Astrocyte of the hippocampus (primary cell): Measurements from ENCODE around the gene SHISA9.

Experiments
- DNase-seq: peaks from one replicate; pipeline ENCODE4 v3.0.0; 2011; ENCODE audit warnings: low read depth, low spot score

SHISA9 gene

GRCh38 chr16:13070268-13070667 lies 168.9 kb downstream of the SHISA9 start:
- DNase-seq = peak; percentile 30

GRCh38 chr16:13076878-13077277 lies 175.5 kb downstream of the SHISA9 start:
- no peak for DNase-seq

- DNase-seq = no peak
Observed at GRCh38 chr16:13077816-13078215, 176.4 kb downstream of the SHISA9 start.

DNA sequence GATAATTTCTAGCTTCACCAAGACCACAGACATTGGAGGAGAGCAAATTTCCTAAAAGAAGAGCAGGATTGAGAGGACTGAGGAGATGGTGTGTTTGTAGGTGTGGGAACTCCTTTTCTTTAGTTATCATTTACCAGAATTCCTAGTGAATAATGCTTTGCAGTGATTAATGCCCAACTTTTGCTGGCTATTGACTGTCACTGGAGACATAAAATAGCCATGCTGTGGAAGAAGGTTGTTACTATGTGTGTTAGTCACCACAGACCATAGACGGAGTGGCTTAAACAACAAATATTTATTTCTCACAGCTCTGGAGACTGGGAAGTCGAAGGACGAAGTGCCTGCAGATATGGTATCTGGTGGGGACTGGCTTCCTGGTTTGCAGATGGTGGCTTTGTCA lies 179.1 kb downstream of the SHISA9 start:
- no peak for DNase-seq

GRCh38 chr16:13081825-13082331 lies 180.5 kb downstream of the SHISA9 start:
- no peak for DNase-seq

DNA sequence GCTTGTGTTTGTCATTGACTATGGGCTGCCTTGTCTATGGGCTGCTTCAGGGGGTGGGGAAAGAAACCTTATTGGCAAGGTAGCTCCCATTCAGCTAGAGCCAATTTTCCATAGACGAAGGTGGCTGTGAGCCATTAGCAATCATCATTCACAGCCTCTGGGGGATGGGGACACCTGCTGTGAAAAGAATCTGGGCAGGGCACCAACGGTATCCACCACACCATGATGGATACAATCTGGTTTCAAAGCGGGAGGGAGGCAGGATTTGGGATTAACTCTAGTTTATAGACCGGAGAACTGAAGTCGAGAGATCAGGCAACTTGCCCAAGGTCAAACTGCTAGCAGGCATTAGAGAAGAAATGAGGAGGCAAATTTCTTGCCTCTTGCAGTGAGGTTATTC lies 182.3 kb downstream of the SHISA9 start:
- DNase-seq = peak; percentile 20

- no peak for DNase-seq
Observed at GRCh38 chr16:13084331-13084730, 182.9 kb downstream of the SHISA9 start.

DNA sequence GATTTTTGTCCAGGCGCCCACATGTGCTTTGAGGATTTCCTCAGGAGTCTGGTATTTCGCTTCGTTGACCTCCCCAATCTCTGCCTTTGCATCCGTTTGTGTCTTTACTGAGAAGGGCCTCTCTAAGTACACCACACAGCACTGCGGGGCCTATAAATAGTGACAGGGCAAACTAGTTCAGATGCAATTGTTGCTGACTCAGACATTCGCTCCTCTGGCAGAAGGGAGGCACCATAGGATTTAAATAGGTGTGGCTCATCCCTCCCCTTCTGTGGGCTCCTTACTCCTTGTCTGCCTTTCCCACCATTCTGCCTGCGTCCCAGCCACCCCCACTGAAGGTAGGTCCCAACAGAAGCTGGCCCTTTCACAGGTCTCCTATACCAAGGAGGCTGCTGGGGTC lies 192.3 kb downstream of the SHISA9 start:
- no peak for DNase-seq

DNA sequence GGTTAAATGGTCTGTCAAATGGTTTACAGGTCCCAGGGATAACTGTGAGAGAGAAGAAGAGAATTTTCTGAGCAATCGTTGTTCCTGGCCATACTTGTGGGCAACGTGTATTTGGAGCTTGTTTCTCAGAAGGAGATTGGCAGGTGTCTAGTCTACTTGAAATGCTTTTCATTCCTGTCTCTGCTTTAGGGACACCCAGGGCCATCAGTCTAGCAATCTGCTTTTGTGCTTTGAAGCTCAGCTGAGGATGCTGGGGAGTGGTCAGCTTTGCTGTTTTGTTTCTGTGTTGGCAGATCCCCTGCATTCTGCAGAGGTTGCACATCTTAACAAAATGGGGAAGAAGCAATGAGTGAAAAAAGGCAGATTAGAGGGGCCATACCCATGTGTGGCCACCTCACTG lies 193.7 kb downstream of the SHISA9 start:
- DNase-seq = no peak

DNA sequence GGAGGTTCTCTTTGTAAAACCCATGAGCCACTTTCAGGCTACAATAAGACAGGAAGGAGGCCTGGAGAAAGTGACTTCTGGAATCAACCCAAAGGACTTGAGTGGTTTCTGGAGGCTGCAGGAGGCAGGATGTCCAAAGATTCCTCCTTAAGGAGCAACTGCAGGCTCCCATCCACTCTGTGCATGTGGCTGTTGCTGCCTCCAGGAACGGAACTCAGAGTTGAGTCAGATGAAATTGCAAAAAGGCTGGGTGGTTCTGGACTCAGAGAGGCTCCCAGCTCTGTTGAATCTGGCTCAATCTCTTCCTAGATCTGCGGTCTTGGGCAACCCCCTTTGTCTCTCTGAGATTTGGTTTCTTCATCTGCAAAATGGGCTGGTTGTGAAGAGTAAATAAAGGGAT lies 197.1 kb downstream of the SHISA9 start:
- DNase-seq = no peak

- no peak for DNase-seq
Observed at GRCh38 chr16:13099822-13100221, 198.4 kb downstream of the SHISA9 start.

DNA sequence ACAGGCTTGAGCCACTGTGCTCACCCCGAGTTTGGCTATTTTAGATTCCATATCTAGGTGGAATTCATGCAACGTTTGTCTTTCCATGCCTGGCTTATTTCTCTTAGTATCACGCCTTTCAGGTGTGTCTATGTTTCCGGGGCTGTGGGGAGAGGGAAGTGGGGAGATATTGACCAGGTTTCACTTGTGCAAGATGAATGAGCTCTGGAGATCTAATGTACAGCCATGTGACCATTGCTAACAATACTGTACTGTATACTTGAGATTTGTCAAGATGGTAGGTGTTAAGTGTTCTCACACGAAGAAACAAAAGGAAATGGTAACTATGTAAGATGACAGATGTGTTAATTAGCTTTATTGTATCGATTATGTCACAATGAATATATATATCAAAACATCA lies 199.6 kb downstream of the SHISA9 start:
- no peak for DNase-seq

DNA sequence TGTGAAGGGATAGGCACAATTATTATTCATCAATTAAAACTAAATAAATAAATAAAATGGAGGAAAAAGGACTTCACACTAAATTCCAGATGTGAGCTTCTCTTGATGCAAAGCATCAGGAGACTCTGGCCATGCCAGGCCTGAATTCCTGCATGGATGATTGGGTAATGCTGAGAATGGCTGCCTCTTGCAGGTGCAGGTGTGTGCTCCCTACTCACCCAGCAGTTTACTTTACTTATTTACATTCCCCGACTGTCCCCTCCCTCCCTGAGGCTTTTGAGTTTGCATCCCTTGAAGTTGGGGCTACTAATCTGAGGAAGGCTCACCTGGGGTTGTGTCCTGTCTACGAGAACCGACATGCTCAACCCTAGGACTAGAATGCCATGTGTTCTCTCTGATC lies 200.4 kb downstream of the SHISA9 start:
- no peak for DNase-seq

DNA sequence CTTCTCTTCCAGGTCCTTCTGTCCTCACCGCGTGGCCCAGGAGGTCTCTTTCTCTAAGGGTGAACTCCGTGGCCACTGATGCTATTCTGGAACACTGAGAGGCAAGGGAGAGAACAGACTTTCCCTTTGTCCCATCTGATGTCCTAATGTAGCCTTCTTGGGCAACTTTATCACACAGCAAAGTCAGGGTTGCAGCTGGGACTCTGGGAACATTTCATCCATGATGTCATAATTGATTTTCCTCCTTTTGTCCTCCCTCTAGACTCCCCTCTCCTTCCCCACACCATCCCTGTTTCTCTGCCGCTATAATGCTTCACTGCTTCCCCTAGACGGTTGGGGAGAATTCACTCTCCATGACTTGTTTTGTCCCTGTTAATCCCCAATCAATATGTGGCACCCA lies 201.0 kb downstream of the SHISA9 start:
- DNase-seq = no peak

DNA sequence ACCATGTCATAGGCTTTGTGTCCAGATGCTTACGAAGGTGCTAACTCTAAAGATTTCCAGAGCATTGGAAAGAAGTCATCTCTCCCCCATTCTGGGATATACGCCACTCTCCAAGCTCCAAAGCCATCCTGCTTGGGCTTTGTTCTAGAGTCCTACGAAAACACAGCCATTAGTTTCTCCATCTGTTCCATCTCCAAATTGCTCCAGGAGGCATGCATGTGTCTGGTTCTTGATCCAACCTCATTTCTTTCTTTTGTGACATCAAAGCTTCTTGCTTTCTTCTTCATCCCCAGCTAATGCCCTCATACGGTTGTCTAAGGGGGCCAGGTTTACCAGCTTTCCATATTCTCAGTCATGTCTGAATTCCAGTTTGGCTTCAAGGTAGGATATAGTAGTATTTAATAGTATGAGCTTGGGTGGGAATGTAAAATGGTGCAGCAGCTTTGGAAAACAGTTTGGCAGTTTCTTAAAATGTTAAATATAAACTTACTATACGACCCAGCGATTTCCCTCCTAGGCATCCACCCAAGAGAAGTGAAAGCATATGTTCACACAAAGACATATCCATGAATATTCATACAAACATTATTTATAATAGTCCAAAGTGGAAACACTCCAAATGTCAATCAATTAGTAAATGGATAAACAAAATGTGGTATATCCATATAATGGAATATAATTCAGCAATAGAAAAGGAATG lies 202.6 kb downstream of the SHISA9 start:
- DNase-seq = no peak

DNA sequence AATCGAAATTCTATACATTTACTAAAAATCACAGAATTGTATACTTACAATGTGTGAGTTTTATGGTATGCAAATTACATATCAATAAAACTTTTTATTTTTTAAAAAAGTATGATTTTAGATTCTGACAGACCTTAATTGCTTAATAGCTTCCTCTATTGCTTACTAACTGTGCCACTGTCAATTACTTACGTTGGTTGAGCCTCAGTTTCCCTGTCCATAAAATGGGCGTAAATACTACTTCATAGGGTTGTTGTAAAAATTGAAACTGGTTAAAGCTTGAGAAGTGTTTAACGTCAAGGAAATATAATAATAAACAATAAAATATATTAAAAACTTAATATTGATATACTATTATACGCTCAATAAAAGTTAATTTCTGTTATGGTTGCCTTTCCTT lies 203.4 kb downstream of the SHISA9 start:
- no peak for DNase-seq

DNA sequence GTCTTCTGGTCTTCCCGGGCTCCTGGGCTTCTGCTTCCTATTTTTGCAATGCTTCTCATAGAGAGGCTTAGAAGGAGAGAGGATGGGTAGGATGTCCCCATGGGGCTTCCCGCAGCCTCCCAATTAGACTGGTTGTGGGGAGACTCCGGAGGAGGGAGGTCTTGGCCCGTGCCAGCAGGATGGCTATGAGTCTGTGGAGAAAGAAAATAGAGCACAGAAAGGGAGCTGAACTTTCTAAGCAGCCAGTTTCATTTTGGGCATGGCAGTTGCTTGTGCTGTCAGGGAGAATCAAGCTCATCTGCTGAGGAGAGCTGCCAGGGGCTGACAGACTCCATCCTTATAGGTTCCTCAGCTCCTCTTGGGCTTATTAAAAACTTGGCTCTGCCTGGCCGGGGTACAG lies 204.0 kb downstream of the SHISA9 start:
- no peak for DNase-seq

- no peak for DNase-seq
Observed at GRCh38 chr16:13106464-13106863, 205.1 kb downstream of the SHISA9 start.

DNA sequence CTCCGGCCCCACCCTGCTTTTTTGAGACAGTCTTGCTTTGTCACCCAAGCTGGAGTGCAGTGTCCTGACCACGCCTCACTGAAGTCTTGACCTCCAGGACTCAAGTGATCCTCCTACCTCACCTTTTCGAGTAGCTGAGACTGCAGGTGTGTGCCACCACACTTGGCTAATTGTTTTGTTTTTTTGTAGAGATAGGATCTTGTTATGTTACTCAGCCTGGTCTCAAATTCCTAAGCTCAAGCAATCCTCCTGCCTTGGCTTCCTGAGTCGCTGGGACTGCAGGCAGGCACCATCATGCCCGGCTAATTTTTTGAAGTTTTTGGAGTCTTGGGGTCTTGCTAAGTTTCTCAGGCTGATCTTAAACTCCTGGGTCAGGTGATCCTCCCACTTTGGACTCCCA lies 206.7 kb downstream of the SHISA9 start:
- no peak for DNase-seq

DNA sequence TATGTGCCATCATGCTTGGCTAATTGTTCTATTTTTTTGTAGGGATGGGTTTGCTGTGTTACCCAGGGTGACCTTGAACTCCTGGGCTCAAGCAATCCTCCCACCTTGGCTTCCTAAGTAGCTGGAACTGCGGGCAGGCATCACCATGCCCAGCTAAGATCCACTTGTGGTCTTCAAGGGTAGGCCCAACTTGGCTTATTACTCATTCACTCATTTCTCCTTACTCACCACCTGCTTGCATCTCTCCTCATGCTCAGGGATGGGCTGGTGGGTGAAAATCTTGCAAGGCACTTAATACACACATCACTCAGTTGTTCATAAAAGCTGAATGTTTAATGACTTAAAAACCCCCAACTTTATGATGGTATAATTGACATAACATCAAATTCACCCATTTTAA lies 207.8 kb downstream of the SHISA9 start:
- DNase-seq = no peak

DNA sequence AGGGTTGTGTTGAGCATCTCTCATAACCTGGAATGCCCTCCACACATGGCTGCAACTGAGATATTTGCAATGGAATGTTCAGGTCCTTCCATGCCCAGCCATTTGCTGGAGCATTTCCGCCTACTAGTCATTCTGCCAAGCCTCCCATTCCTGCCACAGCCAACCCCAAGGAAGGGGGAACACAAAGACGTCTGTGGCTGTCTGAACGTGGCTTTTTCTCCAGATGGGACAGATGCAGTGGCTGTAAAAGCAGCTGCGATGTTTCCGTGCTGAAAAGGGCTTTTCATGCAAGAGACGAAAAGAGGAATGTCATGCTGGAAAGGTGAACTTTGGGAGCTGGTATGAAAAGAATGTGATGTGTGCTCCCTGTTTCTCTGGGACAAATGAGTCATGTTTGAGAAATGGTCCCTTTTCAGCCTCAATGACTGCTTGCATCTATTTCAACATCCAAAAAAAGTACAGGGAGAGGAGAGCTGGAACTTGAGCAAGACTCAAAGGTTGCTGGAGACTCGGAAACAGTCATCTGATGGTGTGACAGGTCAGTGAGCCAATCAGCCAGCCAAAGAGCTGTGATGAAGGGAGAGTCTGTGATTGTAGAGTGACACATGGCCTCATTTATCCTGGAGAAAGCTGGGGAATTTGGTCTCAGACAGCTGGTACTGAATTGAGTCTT lies 208.9 kb downstream of the SHISA9 start:
- DNase-seq = peak; percentile 90

DNA sequence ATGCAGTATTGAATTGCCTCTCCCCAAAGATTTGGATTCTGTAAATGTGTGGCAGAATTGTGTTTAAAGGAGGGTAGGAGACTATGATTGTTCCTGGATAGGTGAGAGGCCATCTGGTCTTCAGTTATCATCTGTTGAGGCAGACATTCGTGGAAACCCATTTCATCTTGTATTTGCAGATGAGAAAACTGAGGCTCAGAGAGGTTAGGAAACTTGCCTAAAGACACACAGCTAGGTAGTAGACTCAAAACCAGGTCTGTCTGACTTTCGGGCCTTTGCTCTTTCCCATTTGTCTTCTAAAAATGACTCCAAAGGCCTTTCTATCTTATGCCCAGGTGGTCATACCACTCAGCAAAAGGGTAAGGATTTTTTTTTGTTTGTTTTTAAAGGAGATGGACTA lies 210.3 kb downstream of the SHISA9 start:
- no peak for DNase-seq

- DNase-seq = no peak
Observed at GRCh38 chr16:13113741-13114140, 212.3 kb downstream of the SHISA9 start.
